AG04449 (cell line): ENCODE measurements around the gene SAMD1.
A peak's percentile ranks its signal among the peaks of the same experiment; 100 is the strongest.

Source experiments
- CTCF ChIA-PET: fragments of 350-600 bp; formaldehyde crosslinking; extraction: SDS; loops from one replicate; lab custom pipeline; 2021; ENCODE audit warnings: antibody characterized with exemption; lab: Yijun Ruan, JAX
- POLR2A ChIA-PET: fragments of 400-600, 350-600 bp; formaldehyde crosslinking; extraction: SDS; loops from one replicate; lab custom pipeline; 2020; ENCODE audit warnings: antibody characterized with exemption, inconsistent platforms; lab: Yijun Ruan, JAX
- DNase-seq: peaks from one replicate; pipeline ENCODE4 v3.0.0-alpha.2; 2010; ENCODE audit warnings: low read depth, low spot score
- H3K4me3 ChIP-seq: 2 replicates; pipeline ENCODE4 v1.5.1; 2011; ENCODE audit warnings: low read depth, mild to moderate bottlenecking, control low read depth, low read length
- TF ChIP-seq, protein P1 (sequence below): IDR thresholded peaks from one replicate; pipeline ENCODE4 v1.5.1; 2011; ENCODE audit warnings: mild to moderate bottlenecking, moderate library complexity, low read length, control low read depth, inconsistent platforms; ENCODE audit not compliant: insufficient read depth; ENCODE audit errors: missing control alignments

SAMD1 gene

DNA sequence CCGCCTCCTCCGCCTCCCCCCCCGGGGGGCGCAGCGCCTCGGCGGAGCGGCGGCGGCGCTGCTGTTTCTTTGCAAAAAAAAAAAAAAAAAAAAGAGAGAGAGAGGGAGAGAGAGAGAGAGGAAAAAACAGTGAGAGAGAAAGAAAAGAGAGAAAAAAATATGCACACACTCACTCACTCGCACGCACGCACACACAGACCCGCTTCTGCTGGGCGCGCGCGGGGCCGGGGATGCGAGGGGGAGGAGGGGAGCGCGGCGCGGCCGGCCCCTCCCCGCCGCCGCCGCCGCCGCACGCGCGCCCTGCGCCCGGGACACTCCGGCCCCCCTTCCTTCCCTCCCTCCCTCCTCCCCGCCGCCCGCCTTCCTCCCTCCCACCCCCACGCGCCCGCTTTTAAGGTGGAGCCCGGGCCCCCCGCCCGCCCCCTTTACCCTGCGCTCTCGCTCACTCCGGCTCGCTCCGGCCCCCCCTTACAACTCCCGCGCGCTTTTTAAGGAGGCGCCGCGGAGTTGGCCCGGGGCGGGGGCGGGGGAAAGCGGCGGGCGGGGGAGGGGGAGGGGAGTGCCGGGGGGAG, at the start of gene SAMD1:
TSS of gene SAMD1 (minus strand) at position 243 of the 572 bp plus-strand sequence.
- TF ChIP-seq, protein P1, sequence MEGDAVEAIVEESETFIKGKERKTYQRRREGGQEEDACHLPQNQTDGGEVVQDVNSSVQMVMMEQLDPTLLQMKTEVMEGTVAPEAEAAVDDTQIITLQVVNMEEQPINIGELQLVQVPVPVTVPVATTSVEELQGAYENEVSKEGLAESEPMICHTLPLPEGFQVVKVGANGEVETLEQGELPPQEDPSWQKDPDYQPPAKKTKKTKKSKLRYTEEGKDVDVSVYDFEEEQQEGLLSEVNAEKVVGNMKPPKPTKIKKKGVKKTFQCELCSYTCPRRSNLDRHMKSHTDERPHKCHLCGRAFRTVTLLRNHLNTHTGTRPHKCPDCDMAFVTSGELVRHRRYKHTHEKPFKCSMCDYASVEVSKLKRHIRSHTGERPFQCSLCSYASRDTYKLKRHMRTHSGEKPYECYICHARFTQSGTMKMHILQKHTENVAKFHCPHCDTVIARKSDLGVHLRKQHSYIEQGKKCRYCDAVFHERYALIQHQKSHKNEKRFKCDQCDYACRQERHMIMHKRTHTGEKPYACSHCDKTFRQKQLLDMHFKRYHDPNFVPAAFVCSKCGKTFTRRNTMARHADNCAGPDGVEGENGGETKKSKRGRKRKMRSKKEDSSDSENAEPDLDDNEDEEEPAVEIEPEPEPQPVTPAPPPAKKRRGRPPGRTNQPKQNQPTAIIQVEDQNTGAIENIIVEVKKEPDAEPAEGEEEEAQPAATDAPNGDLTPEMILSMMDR = no peak
- H3K4me3 ChIP-seq = peak within 1 kb of the TSS; percentile 79
- ChIA-PET POLR2A (no interaction called here), CTCF (interaction anchor here (1.0 to 2.2 kb wide), 6 partner anchors 9 to 215 kb away, joined by 3 to 9 read pairs (median 5); partner anchors contain the start of gene NANOS3)
- DNase-seq = no peak

DNA sequence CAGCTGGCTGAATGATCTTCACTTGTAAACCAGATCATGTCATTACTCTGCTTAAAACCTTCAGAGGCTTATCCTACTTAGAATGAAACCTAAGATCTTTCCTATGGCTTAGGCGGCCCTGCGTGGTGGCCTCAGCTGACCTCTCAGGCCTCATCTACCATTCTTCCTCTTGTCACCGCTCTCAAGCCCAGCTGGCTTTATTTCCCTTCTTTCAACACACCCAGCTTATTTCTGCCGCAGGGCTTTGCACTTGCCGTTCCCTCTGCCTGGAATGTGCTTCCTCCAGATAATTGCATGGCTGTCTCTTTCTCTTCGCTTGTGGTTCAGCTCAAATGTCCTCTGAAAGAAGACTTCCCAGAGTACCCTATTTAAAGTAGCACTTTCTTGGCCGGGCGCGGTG, 49.4 kb upstream of the SAMD1 start:
- ChIA-PET CTCF (interaction anchor here (0.7 to 7.2 kb wide), 8 partner anchors 8 to 266 kb away, joined by 3 to 106 read pairs (median 4); no protein-coding TSS in a partner anchor), POLR2A (interaction anchor here (0.8 kb wide), 1 partner anchor 218 kb away, joined by 3 read pairs; no protein-coding TSS in a partner anchor)
- no peak for DNase-seq
- TF ChIP-seq, protein P1 = no peak
- no peak overlapping the region for H3K4me3 ChIP-seq

- ChIA-PET POLR2A (no interaction called here), CTCF (interaction anchor here (1.2 to 7.2 kb wide), 6 partner anchors 9 to 268 kb away, joined by 3 to 106 read pairs (median 8); no protein-coding TSS in a partner anchor)
- TF ChIP-seq, protein P1 = no peak
- no peak overlapping the region for H3K4me3 ChIP-seq
- DNase-seq = no peak
Measured at GRCh38 chr19:14138576-14139265, 48.2 kb upstream of the SAMD1 start.

DNA sequence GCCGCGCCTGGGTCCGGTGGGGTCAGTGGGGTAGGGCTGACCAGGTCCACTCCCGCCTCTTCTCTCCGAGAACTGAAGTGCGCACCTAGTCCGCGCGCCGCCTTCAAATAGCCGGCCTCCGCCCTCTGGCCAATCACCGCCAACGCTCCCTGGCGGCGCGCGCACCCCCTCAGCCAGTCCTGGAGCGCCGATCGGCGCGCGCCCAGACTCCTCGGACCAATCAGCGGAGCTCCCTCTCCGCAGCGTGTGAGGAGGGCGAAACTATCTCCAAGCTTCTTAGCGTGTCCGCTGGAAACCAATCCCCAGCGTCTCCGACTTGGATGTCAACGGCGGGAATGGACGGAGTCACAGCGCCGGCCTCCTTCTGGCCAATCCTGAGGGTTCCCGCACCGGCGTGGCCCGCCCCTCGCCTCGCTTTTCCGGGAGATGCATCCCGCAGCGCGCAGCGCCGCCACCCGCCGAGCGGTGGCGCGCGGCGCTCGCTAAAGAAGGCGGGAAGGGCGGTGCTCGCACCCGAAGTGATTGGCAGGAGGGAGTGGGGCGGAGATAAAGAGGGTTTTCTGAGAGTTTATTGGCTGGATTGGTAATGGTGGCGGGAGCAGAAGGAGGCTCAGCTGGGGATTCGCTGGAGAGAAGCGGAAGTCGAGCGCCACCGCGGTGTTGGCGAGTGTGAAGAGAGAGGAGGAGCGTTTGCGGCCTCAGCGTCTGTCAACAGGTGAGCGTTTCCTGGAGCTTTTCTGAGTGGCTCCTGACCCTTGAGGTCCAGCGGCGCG, 46.1 kb upstream of the SAMD1 start, which contains the start of gene ASF1B:
TSS of gene ASF1B (minus strand) at position 81 of the 773 bp plus-strand sequence. CDS start 133 bp downstream, outside the sequence.
- peak; percentile 99 for DNase-seq
- TF ChIP-seq, protein P1 = peak; percentile 65
- H3K4me3 ChIP-seq = peak within 1 kb of the TSS; percentile 84
- ChIA-PET POLR2A (interaction anchor here (0.7 to 1.3 kb wide), 7 partner anchors 10 to 336 kb away, joined by 3 to 5 read pairs (median 4); partner anchors contain the start of gene RFX1), CTCF (interaction anchor here (0.6 to 7.2 kb wide), 78 partner anchors 8 to 1012 kb away, joined by 3 to 106 read pairs (median 5); partner anchors contain the start of genes MISP3, NANOS3 and PRKACA)

- no peak for DNase-seq
- H3K4me3 ChIP-seq = peak overlapping the region; percentile 79
- ChIA-PET CTCF (interaction anchor here (0.6 to 7.2 kb wide), 73 partner anchors 8 to 1013 kb away, joined by 3 to 106 read pairs (median 5); partner anchors contain the start of genes MISP3 and PRKACA), POLR2A (interaction anchor here (0.6 to 1.3 kb wide), 4 partner anchors 44 to 270 kb away, joined by 3 to 5 read pairs (median 4); no protein-coding TSS in a partner anchor)
- TF ChIP-seq, protein P1 = no peak
Measured at GRCh38 chr19:14135985-14136508, 45.5 kb upstream of the SAMD1 start.
